Stomach (tissue), 4 donors: ENCODE results near the gene DBNDD2.

ENCODE experiments used
- CTCF ChIP-seq, 7 experiments: fragments of 450-650 bp in 4 of 7; fragments of 200-600 bp in 3 of 7; sonication (generic) in 3 of 7; IDR thresholded peaks; one replicate each; pipeline ENCODE4 v1.5.1; 2016 to 2019; ENCODE audit warnings: antibody characterized with exemption in 7 of 7, control low read depth in 2 of 7, mild to moderate bottlenecking in 1 of 7
- POLR2A ChIP-seq, 4 donors: fragments of 450-650 bp; IDR thresholded peaks; one replicate each; pipeline ENCODE4 v1.6.1; 2016; ENCODE audit warnings: antibody characterized with exemption in 4 of 4, control low read depth in 2 of 4, mild to moderate bottlenecking in 1 of 4, moderate library complexity in 1 of 4

GRCh38 chr20:45365444-45365970 lies 42.6 kb upstream of the DBNDD2 start:
- TF ChIP-seq POLR2A (IDR thresholded peaks at IDR 0.05), result no peak
- no peak for TF ChIP-seq CTCF (IDR thresholded peaks at IDR 0.05)
